Measurements from ENCODE around the gene OSBP2. TPM values are rescaled to one million over a fixed set of nuclear protein-coding genes. Genes with fewer than 3 reads are reported as not detected.

OSBP2 gene
- total and polyA plus RNA-seq, 10 of the 15 experiments (the other 5 are each of a cell fraction or from before 2014, with no cell fraction given): 0.11 to 7.7 (median 3.6) TPM

GRCh38 chr22:30781271-30781875 is 86.7 kb downstream of the OSBP2 start:
- ATAC-seq (no peak), DNase-seq (ENCODE audit: low read depth, low spot score) (no peak), FAIRE-seq (no peak)
- Histone ChIP-seq H2AFZ (ENCODE audit: control insufficient read depth, low read depth, low read length) (no peak overlapping the region), H3K9ac (ENCODE audit: control insufficient read depth, insufficient read depth, low read length) (no peak overlapping the region), H3K27me3 (replicated peaks in 1 of 2; ENCODE audit: control insufficient read depth in 2 of 2, insufficient read depth in 2 of 2, low read length in 1 of 2) (no peaks in the 10 kb centered on the region), H3K36me3 (ENCODE audit: control insufficient read depth in 2 of 2, insufficient read depth in 2 of 2, low read length in 1 of 2) (no peaks in the 10 kb centered on the region), H3K9me3 (replicated peaks; ENCODE audit: control insufficient read depth, insufficient read depth, low read length) (no peaks in the 10 kb centered on the region; the same call in 2 of the 3 replicates), H3K79me2 (ENCODE audit: control insufficient read depth, insufficient read depth, low read length) (no peaks in the 10 kb centered on the region), H4K20me1 (ENCODE audit: control insufficient read depth, insufficient read depth) (no peaks in the 10 kb centered on the region), H3K27ac (ENCODE audit: control insufficient read depth, insufficient read depth) (no peak overlapping the region), H3K4me2 (ENCODE audit: control insufficient read depth, insufficient read depth) (no peak overlapping the region), H3K4me3 (no peak overlapping the region), H3K4me1 (ENCODE audit: control insufficient read depth, insufficient read depth, low read length) (no peaks in the 10 kb centered on the region)
- POLR2A ChIA-PET: no interaction called here
- CTCF ChIA-PET: no interaction called here
- 71% methylated on average over 6 of the region's 6 CpGs for WGBS (ENCODE audit: insufficient coverage, insufficient replicate concordance, low lambda C conversion rate, missing lambda C conversion rate)
- SMC1A ChIA-PET (ENCODE audit: uncharacterized antibody, unreplicated experiment): no interaction called here
- no TSS peak for BruUV-seq (replicated peaks)
- intact Hi-C loops (cut with micrococcal nuclease; ENCODE audit: unreplicated experiment): no loop called here
- RAD21 ChIA-PET (ENCODE audit: unreplicated experiment): no interaction called here
- in situ Hi-C loops (cut with MboI): no loop called here
- TF ChIP-seq MTA3 (IDR thresholded peaks at IDR 0.05; ENCODE audit: borderline replicate concordance, low read length): no peak
- no peak for TF ChIP-seq CREB1 (IDR thresholded peaks at IDR 0.05; ENCODE audit: low read depth)
- no peak for TF ChIP-seq RBBP5 (conservative IDR thresholded peaks at IDR 0.05)
- TF ChIP-seq, protein P1, sequence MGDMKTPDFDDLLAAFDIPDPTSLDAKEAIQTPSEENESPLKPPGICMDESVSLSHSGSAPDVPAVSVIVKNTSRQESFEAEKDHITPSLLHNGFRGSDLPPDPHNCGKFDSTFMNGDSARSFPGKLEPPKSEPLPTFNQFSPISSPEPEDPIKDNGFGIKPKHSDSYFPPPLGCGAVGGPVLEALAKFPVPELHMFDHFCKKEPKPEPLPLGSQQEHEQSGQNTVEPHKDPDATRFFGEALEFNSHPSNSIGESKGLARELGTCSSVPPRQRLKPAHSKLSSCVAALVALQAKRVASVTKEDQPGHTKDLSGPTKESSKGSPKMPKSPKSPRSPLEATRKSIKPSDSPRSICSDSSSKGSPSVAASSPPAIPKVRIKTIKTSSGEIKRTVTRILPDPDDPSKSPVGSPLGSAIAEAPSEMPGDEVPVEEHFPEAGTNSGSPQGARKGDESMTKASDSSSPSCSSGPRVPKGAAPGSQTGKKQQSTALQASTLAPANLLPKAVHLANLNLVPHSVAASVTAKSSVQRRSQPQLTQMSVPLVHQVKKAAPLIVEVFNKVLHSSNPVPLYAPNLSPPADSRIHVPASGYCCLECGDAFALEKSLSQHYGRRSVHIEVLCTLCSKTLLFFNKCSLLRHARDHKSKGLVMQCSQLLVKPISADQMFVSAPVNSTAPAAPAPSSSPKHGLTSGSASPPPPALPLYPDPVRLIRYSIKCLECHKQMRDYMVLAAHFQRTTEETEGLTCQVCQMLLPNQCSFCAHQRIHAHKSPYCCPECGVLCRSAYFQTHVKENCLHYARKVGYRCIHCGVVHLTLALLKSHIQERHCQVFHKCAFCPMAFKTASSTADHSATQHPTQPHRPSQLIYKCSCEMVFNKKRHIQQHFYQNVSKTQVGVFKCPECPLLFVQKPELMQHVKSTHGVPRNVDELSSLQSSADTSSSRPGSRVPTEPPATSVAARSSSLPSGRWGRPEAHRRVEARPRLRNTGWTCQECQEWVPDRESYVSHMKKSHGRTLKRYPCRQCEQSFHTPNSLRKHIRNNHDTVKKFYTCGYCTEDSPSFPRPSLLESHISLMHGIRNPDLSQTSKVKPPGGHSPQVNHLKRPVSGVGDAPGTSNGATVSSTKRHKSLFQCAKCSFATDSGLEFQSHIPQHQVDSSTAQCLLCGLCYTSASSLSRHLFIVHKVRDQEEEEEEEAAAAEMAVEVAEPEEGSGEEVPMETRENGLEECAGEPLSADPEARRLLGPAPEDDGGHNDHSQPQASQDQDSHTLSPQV (IDR thresholded peaks at IDR 0.05): no peak
- no peak for TF ChIP-seq DPF2 (IDR thresholded peaks at IDR 0.05)
- no peak for TF ChIP-seq BRCA1 (IDR thresholded peaks at IDR 0.05; ENCODE audit: low read depth, low read length)
- no peak for TF ChIP-seq HCFC1 (IDR thresholded peaks at IDR 0.05; ENCODE audit: low read length)
- no peak for TF ChIP-seq STAT1 (conservative IDR thresholded peaks at IDR 0.05)
- no peak for TF ChIP-seq SMC3 (IDR thresholded peaks at IDR 0.05; ENCODE audit: borderline replicate concordance, low read length)
- no peak for TF ChIP-seq BHLHE40 (IDR thresholded peaks at IDR 0.05; ENCODE audit: borderline replicate concordance in 1 of 2, low read depth in 2 of 2, low read length in 1 of 2)
- TF ChIP-seq LARP7 (IDR thresholded peaks at IDR 0.05): no peak
- no peak for TF ChIP-seq CHD2 (IDR thresholded peaks at IDR 0.05; ENCODE audit: borderline replicate concordance, low read depth, low read length)
- no peak for TF ChIP-seq CBX3 (IDR thresholded peaks at IDR 0.05; ENCODE audit: borderline replicate concordance, low read depth)
- no peak for TF ChIP-seq BACH1 (IDR thresholded peaks at IDR 0.05; ENCODE audit: borderline replicate concordance)
- TF ChIP-seq, protein P2, sequence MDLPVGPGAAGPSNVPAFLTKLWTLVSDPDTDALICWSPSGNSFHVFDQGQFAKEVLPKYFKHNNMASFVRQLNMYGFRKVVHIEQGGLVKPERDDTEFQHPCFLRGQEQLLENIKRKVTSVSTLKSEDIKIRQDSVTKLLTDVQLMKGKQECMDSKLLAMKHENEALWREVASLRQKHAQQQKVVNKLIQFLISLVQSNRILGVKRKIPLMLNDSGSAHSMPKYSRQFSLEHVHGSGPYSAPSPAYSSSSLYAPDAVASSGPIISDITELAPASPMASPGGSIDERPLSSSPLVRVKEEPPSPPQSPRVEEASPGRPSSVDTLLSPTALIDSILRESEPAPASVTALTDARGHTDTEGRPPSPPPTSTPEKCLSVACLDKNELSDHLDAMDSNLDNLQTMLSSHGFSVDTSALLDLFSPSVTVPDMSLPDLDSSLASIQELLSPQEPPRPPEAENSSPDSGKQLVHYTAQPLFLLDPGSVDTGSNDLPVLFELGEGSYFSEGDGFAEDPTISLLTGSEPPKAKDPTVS (IDR thresholded peaks at IDR 0.05; ENCODE audit: low read depth, low read length): no peak
- no peak for TF ChIP-seq NKRF (conservative IDR thresholded peaks at IDR 0.05)
- TF ChIP-seq, protein P3, sequence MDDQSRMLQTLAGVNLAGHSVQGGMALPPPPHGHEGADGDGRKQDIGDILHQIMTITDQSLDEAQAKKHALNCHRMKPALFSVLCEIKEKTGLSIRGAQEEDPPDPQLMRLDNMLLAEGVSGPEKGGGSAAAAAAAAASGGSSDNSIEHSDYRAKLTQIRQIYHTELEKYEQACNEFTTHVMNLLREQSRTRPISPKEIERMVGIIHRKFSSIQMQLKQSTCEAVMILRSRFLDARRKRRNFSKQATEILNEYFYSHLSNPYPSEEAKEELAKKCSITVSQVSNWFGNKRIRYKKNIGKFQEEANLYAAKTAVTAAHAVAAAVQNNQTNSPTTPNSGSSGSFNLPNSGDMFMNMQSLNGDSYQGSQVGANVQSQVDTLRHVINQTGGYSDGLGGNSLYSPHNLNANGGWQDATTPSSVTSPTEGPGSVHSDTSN (IDR thresholded peaks at IDR 0.05; ENCODE audit: insufficient replicate concordance, low read depth, low read length): no peak
